Liver (tissue), 2 donors: ENCODE measurements around the gene RPS2.

Experiments used
- MAX ChIP-seq: IDR thresholded peaks from 2 replicates; pipeline ENCODE4 v1.6.1; 2016; ENCODE audit warnings: antibody characterized with exemption
- TF ChIP-seq, protein P1 (sequence below): fragments of 150-350 bp; IDR thresholded peaks from 2 replicates; pipeline ENCODE4 v1.5.1; 2017; ENCODE audit warnings: improper control_type of control experiment, low read depth, low read length; ENCODE audit not compliant: missing input control
- TF ChIP-seq, protein P2 (sequence below): IDR thresholded peaks from 2 replicates; pipeline ENCODE4 v1.6.1; 2016; ENCODE audit warnings: antibody characterized with exemption, mild to moderate bottlenecking
- donor health status: healthy.

DNA sequence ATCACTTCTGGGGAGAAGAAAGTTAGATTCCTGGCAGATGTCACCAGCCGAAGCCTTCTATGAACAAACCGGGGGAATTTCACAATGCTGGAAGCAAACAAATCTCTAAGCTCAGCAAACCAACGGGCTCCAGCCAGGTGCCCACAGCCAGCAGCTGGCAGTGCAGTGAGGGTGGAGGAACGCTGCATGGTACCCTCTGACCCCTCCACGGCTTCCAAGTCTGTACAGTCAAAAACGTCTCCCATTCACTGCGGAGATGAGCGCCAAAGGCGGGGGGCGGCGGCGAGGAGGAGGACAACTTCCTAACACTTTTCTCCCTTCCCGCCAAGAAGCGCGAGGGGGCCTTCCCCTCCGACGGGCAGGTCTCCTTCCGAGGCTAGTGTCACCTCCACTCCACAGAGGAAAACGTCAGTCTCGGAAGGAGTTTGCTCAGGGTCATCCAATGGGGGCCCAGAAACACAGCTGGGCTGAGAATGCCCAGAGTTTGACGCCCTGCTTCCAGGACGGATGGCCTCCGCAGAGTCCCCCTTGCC, 44.1 kb upstream of the RPS2 start:
- TF ChIP-seq, protein P1, sequence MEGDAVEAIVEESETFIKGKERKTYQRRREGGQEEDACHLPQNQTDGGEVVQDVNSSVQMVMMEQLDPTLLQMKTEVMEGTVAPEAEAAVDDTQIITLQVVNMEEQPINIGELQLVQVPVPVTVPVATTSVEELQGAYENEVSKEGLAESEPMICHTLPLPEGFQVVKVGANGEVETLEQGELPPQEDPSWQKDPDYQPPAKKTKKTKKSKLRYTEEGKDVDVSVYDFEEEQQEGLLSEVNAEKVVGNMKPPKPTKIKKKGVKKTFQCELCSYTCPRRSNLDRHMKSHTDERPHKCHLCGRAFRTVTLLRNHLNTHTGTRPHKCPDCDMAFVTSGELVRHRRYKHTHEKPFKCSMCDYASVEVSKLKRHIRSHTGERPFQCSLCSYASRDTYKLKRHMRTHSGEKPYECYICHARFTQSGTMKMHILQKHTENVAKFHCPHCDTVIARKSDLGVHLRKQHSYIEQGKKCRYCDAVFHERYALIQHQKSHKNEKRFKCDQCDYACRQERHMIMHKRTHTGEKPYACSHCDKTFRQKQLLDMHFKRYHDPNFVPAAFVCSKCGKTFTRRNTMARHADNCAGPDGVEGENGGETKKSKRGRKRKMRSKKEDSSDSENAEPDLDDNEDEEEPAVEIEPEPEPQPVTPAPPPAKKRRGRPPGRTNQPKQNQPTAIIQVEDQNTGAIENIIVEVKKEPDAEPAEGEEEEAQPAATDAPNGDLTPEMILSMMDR = no peak
- TF ChIP-seq MAX = no peak
- TF ChIP-seq, protein P2, sequence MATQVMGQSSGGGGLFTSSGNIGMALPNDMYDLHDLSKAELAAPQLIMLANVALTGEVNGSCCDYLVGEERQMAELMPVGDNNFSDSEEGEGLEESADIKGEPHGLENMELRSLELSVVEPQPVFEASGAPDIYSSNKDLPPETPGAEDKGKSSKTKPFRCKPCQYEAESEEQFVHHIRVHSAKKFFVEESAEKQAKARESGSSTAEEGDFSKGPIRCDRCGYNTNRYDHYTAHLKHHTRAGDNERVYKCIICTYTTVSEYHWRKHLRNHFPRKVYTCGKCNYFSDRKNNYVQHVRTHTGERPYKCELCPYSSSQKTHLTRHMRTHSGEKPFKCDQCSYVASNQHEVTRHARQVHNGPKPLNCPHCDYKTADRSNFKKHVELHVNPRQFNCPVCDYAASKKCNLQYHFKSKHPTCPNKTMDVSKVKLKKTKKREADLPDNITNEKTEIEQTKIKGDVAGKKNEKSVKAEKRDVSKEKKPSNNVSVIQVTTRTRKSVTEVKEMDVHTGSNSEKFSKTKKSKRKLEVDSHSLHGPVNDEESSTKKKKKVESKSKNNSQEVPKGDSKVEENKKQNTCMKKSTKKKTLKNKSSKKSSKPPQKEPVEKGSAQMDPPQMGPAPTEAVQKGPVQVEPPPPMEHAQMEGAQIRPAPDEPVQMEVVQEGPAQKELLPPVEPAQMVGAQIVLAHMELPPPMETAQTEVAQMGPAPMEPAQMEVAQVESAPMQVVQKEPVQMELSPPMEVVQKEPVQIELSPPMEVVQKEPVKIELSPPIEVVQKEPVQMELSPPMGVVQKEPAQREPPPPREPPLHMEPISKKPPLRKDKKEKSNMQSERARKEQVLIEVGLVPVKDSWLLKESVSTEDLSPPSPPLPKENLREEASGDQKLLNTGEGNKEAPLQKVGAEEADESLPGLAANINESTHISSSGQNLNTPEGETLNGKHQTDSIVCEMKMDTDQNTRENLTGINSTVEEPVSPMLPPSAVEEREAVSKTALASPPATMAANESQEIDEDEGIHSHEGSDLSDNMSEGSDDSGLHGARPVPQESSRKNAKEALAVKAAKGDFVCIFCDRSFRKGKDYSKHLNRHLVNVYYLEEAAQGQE = peak; percentile 47
